DND-41 (cell line): ENCODE results near the gene ZNF45.

Experiments
- ATAC-seq: fragments of 200-7000 bp; cut with Tn5 transposase; 3 replicates; pipeline ENCODE4 v1.9.1; 2021; ENCODE audit warnings: low read depth; ENCODE audit not compliant: insufficient read depth
- DNase-seq: peaks from one replicate; pipeline ENCODE4 v3.0.0-alpha.2; 2020
- H2AFZ ChIP-seq: 2 replicates; pipeline ENCODE4 v1.6.0; 2012; ENCODE audit warnings: low read depth, low read length
- H3K27ac ChIP-seq: 2 replicates; pipeline ENCODE4 v1.5.1; 2012; ENCODE audit warnings: low read length, inconsistent platforms
- H3K27me3 ChIP-seq: fragments of 200-600 bp; sonication (generic); 2 replicates; pipeline ENCODE4 v1.6.0; 2012; ENCODE audit warnings: low read length, mild to moderate bottlenecking, inconsistent platforms; ENCODE audit not compliant: insufficient read depth, poor library complexity
- H3K36me3 ChIP-seq: 2 replicates; pipeline ENCODE4 v1.5.1; 2012; ENCODE audit warnings: low read length, inconsistent platforms; ENCODE audit not compliant: insufficient read depth
- H3K4me1 ChIP-seq: 2 replicates; pipeline ENCODE4 v1.5.1; 2012; ENCODE audit warnings: mild to moderate bottlenecking, low read length; ENCODE audit not compliant: insufficient read depth
- H3K4me2 ChIP-seq: 2 replicates; pipeline ENCODE4 v1.6.0; 2012; ENCODE audit warnings: mild to moderate bottlenecking, moderate library complexity, low read length, inconsistent platforms; ENCODE audit not compliant: insufficient read depth
- H3K4me3 ChIP-seq, 2 experiments: fragments of 200-600 bp in 1 of 2; shearing (Covaris generic) in 1 of 2; 2 replicates each; pipeline ENCODE4 v1.5.1; 2012 to 2016; ENCODE audit warnings: inconsistent platforms in 2 of 2, low read length in 2 of 2, mild to moderate bottlenecking in 2 of 2, low read depth in 1 of 2, moderate library complexity in 1 of 2
- H3K79me2 ChIP-seq: 2 replicates; pipeline ENCODE4 v1.6.0; 2012; ENCODE audit warnings: low read length, inconsistent platforms; ENCODE audit not compliant: insufficient read depth
- H3K9ac ChIP-seq: 2 replicates; pipeline ENCODE4 v1.6.0; 2012; ENCODE audit warnings: low read depth, mild to moderate bottlenecking, inconsistent platforms, low read length, moderate library complexity
- H3K9me3 ChIP-seq: 2 replicates; pipeline ENCODE4 v1.5.1; 2012; ENCODE audit warnings: low read length, moderate library complexity, mild to moderate bottlenecking, inconsistent platforms; ENCODE audit not compliant: insufficient read depth, severe bottlenecking
- H4K20me1 ChIP-seq: 2 replicates; pipeline ENCODE4 v1.6.0; 2012; ENCODE audit warnings: low read length; ENCODE audit not compliant: insufficient read depth
- CTCF ChIP-seq: IDR thresholded peaks from 2 replicates; pipeline ENCODE4 v1.5.1; 2012; ENCODE audit warnings: borderline replicate concordance, low read length, moderate library complexity, mild to moderate bottlenecking; ENCODE audit not compliant: poor library complexity, severe bottlenecking; ENCODE audit errors: extremely low read depth
- EZH2 ChIP-seq: IDR thresholded peaks from 3 replicates; pipeline ENCODE4 v1.6.1; 2012; ENCODE audit warnings: borderline replicate concordance, low read depth, mild to moderate bottlenecking, moderate library complexity, low read length, inconsistent platforms; ENCODE audit not compliant: severe bottlenecking

The ZNF45 gene

GRCh38 chr19:43902399-43902798 lies 32.7 kb downstream of the ZNF45 start:
- Histone ChIP-seq H3K27ac (no peak overlapping the region), H3K4me3 (no peak overlapping the region), H3K27me3 (no peaks in the 10 kb centered on the region), H3K9me3 (no peaks in the 10 kb centered on the region), H3K4me2 (no peak overlapping the region), H3K36me3 (no peaks in the 10 kb centered on the region), H2AFZ (no peak overlapping the region), H4K20me1 (no peaks in the 10 kb centered on the region), H3K4me1 (no peaks in the 10 kb centered on the region), H3K79me2 (no peaks in the 10 kb centered on the region), H3K9ac (no peak overlapping the region)
- ATAC-seq (no peak), DNase-seq (no peak)
- no peak for TF ChIP-seq EZH2

GRCh38 chr19:43901395-43902390 lies 33.4 kb downstream of the ZNF45 start:
- DNase-seq (no peak), ATAC-seq (no peak)
- TF ChIP-seq CTCF, result no peak
- no peak for TF ChIP-seq EZH2
- no peak overlapping the region for H3K27ac ChIP-seq
- no peaks in the 10 kb centered on the region for H3K79me2 ChIP-seq
- H3K4me1 ChIP-seq, result no peaks in the 10 kb centered on the region
- H3K4me3 ChIP-seq, result no peak overlapping the region
- no peaks in the 10 kb centered on the region for H3K36me3 ChIP-seq
- H4K20me1 ChIP-seq, result no peaks in the 10 kb centered on the region
- H3K4me2 ChIP-seq, result no peak overlapping the region
- H3K9me3 ChIP-seq, result no peaks in the 10 kb centered on the region
- no peak overlapping the region for H2AFZ ChIP-seq
- H3K27me3 ChIP-seq, result no peaks in the 10 kb centered on the region
- H3K9ac ChIP-seq, result no peak overlapping the region

GRCh38 chr19:43895727-43896308 lies 39.3 kb downstream of the ZNF45 start:
- Histone ChIP-seq H3K9me3 (no peaks in the 10 kb centered on the region), H3K27me3 (no peaks in the 10 kb centered on the region), H3K79me2 (no peaks in the 10 kb centered on the region), H3K4me2 (no peak overlapping the region), H3K36me3 (no peaks in the 10 kb centered on the region), H3K27ac (no peak overlapping the region), H4K20me1 (no peaks in the 10 kb centered on the region), H3K4me1 (no peaks in the 10 kb centered on the region), H3K9ac (no peak overlapping the region), H3K4me3 (no peak overlapping the region), H2AFZ (no peak overlapping the region)
- no peak for TF ChIP-seq EZH2
- no peak for TF ChIP-seq CTCF
- DNase-seq (no peak), ATAC-seq (no peak)

GRCh38 chr19:43883864-43884263 lies 51.2 kb downstream of the ZNF45 start, which contains the start of gene ZNF404:
Gene ZNF404, minus strand, starts transcription at chr19:43883964.
- no peak for ATAC-seq
- TF ChIP-seq EZH2, result no peak
- no peak for TF ChIP-seq CTCF
- H2AFZ ChIP-seq, result no peak within 1 kb of the TSS
- H3K4me2 ChIP-seq, result no peak within 1 kb of the TSS
- no peak within 1 kb of the TSS for H3K9ac ChIP-seq
- no peaks in the 10 kb centered on the region for H3K36me3 ChIP-seq
- DNase-seq, result no peak
- H3K9me3 ChIP-seq, result peaks cover 5% of the 10 kb centered on the region
- H3K79me2 ChIP-seq, result no peaks in the 10 kb centered on the region
- H3K4me3 ChIP-seq, result no peak within 1 kb of the TSS
- no peaks in the 10 kb centered on the region for H4K20me1 ChIP-seq
- H3K27me3 ChIP-seq, result no peaks in the 10 kb centered on the region
- H3K27ac ChIP-seq, result no peak within 1 kb of the TSS
- H3K4me1 ChIP-seq, result no peaks in the 10 kb centered on the region
